Eye (tissue), 1 donor: ENCODE measurements around the gene OR10D3.
"Not testable (repeated sequence)": the region's sequence is repeated elsewhere in the genome, so short reads cannot be mapped to it uniquely, and the experiment has no call there.

Experiments used
- DNase-seq: peaks from one replicate; pipeline ENCODE4 v3.0.0-alpha.2; 2015

OR10D3 gene

DNA sequence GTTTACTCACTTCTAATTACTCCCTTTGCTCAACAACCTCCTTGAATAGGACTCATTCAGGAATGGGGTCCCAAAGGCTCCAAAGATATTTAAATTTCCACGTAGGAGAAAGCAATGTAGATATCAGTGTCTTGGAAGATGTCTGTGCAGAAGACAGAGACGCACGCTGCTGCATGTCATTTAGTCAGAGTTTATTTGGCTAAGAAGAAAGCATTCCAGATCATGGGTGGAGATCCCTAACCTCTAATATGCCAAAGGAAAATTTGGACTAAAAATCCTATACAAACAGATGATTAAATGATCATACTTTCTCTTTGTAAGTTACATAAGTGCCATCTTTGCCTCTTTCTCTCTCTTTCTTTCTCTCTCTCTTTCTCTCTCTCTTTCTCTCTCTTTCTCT, at the start of gene OR10D3:
TSS of gene OR10D3 (plus strand) at position 278 of the 400 bp plus-strand sequence. CDS start 1,925 bp downstream, outside the sequence.
- DNase-seq = no peak

DNA sequence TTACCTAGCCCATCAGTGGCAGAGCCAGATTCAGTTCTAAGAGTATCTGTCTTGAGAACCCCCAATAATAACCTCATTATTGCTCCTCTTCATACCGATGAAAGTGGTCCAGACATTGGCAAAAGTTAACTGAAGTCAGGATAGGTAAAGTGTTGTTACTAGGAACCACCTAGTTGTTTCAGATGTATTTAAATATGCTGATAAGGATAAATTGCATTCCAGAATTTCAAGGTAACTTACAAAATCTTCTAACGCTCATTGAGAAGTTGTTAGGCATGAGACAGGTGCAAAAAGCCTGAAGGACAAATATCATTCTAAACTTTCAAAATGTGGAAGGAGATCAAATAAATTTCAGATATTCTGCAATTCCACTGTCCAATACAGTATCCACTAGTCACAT, 40.1 kb upstream of the OR10D3 start:
- no peak for DNase-seq

- DNase-seq = peak; percentile 7
Measured at GRCh38 chr11:124147951-124148350, 35.2 kb upstream of the OR10D3 start.

GRCh38 chr11:124150684-124151083, 32.5 kb upstream of the OR10D3 start:
- DNase-seq = no peak

DNA sequence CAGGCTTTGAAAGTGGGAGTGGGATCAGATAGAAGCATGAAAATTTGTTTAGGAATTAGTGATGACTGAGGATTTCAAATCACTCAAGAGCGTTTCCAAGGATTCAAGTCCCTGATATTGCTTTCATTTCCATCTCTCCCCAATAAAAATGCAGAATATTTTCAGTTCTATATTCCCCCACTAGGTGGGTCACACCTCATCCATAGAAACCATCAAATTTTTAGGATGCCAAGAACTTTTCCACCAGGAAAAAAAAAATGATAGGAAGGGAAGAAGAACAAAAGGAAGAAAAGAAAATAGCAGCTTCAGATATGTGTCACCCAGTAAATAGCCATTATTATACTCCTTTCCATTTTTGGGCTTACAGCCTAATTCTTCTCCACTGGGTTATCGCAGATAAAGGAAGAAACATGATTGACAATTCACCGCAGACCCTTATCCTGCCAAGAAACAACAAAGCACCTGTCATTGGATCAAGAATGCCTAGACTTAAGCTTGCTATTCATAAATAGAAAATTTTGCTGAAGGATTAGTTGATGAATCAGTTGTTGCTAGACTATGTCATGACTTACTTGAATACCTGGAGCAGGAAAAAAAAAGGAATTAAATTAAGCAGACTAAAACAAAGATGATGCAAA, 30.3 kb upstream of the OR10D3 start:
- no peak for DNase-seq

DNA sequence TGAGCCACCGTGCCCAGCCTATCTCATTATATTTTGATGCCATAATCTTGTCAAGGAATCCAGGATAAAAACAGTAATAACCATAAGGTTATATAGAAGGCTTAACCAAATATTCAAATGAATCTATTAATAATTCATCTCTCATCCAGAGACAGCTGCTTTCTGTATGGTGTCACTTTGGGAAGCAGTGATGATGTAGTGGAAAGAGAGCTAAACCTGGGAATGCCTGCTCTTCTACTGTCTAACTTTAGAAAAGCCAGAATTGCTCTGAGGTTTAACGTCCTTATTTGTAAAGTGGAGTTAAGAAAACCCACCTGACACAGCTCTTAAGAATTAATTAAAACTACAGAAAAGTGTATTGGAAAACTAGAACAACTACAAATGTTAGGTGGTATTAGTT, 29.3 kb upstream of the OR10D3 start:
- DNase-seq = no peak

GRCh38 chr11:124159481-124159880, 23.7 kb upstream of the OR10D3 start:
- no peak for DNase-seq

DNA sequence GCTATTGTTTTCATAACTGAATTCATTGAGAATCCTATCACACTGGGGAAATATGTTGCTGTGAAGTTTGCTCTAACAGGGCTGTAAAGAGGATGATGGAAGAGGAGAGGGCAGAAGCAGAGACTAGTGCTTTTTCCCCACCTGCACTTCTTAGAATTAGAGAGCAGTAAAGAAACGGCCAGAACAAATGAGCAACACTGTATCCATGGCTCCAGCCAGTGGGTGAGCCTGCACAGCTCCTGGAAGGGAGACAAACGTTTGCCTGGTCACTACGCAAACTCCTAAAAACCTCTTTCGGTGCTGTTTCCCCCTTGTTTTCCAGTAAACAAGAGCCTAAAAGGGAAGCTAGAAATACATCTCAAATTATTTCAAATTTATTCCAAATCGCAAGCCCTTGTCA, 22.2 kb upstream of the OR10D3 start:
- DNase-seq = no peak

DNA sequence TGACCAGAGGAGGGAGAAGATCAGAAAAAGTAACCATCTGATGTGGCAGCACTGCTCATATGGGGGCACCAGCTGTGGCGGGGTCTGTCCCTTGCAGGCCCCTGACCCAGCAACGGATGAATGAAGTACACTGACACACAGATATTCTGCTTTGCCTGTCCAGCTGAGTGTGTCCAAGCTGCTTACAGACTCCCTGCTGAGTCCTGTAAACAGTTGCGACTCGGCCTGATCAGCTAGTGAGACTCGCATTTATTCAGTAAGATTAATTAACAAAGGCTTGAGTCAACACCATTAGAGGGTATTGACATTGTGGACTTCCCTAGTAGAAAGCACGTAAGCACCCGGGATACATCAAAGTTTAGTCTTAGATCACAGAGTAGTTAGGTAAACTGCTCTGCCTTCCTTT, 15.3 kb upstream of the OR10D3 start:
- peak; percentile 29 for DNase-seq

GRCh38 chr11:124168796-124169195, 14.3 kb upstream of the OR10D3 start:
- DNase-seq = no peak

DNA sequence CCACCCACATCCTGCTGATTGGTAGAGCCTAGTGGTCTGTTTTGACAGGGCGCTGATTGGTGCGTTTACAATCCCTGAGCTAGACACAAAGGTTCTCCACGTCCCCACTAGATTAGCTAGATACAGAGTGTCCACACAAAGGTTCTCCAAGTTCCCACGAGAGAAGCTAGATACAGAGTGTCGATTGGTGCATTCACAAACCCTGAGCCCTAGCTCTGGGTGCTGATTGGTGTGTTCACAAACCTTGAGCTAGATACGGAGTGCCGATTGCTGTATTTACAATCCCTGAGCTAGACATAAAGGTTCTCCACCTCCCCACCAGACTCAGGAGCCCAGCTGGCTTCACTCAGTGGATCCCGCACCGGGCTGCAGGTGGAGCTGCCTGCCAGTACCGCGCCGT, 12.8 kb upstream of the OR10D3 start:
- DNase-seq = not testable (repeated sequence)

- no peak for DNase-seq
Measured at GRCh38 chr11:124170801-124171586, 12.2 kb upstream of the OR10D3 start.

- peak; percentile 63 for DNase-seq
Measured at GRCh38 chr11:124172101-124172500, 11.0 kb upstream of the OR10D3 start.

DNA sequence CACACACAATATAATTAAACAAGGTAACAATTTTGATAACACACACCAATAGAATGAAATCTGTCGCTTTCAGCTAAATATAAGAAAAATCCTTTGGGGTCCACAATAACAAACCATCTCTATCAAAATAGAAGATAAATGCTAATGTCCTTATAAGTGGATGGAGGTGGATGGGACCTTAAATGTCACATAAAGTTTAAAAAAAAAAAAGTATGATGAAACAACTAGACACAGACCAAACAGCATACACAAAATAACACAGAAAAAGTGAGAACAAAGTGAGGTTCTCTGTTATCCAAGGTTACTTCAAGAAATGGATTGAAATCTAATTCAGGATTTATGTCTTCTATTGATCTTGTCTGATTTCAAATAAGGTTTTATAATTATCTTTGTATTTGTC, 10.5 kb upstream of the OR10D3 start:
- no peak for DNase-seq

GRCh38 chr11:124174001-124174583, 9.1 kb upstream of the OR10D3 start:
- DNase-seq = peak; percentile 76

- no peak for DNase-seq
Measured at GRCh38 chr11:124176925-124177715, 6.0 kb upstream of the OR10D3 start.

- no peak for DNase-seq
Measured at GRCh38 chr11:124179310-124179709, 3.8 kb upstream of the OR10D3 start.

DNA sequence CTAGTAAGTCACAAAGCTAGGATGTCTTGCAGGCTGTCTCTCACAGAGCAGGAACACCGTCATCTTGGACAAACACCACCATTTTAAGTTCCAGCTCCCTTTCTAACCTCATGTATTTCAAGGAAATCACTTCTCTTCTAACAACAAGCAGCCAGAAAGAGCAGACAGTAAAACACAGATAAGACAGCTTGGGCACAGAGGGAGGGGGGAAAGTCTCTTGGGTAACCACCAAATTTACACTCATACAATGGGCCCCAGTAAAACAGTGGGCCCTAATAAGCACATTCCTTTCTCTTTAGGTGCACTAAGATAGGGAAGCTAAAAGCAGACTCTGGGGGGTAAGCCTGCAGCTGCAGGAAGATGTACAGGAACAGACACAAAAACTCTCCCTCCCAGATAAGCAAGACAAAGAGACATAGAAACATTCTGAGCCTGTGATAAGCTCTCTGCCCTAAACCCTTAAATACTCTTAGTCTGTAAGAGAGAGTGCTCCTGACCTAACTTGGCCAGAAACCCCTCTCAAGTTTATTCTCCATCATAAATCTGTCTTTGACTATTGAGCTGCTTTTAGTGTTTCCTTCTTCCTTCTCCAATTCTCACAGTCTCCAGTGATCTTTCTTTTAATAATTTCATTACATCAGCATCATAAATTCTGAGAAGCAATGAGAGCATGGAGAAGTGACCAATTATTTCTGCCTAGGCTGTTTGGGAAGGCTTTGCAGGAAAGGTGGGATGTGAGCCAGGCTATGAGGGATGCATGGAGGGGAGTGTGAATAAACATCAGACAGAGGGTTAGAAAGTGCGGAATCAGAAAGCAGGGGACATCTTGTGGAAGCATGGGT, 7.4 kb downstream of the OR10D3 start:
- no peak for DNase-seq

GRCh38 chr11:124193221-124194010, 10.3 kb downstream of the OR10D3 start:
- DNase-seq = peak; percentile 19

DNA sequence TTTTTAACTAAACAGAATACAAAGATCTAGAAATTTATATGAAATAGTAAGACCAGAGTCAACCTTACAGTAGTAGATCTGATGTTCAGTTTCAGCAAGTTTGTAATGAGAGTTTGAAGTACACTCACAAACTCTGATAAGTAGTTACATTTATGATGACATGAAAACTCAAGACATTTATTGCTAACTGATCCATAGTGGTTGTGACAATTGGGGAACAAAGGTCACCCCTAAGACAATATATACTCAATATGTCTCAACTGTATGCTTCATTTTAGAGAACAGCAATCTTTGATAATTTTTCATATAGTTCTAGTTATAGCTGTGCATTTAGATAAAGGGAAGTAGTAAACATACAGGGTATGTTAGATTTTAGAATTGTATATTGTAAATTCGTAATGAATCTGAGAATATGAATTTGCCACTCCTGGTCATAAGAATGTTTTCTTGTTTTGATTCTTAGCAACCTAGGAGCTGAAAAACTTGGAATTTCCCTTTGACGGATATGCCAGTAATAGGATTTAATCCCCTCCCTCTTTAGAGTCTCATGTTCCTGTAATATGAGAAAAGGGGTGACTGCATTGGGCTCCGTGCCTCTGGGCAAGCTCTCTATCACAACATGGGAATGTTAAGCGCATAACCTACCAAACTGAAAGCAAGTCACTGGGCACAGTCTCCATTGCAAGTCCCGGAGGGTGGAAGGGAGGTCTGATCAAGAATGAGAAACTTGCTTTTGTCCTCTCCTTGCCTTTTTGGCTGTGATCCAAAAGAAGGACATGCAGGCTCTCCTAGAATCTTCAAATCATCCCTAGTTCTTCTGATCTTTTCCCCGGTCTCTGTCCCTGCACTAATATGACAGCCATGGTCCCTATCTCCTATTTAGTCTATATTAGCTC, 11.4 kb downstream of the OR10D3 start:
- DNase-seq = peak; percentile 34
